SH-SY5Y (cell line): ENCODE measurements around the gene RAD52.

Experiments
- GATA2 ChIP-seq: IDR thresholded peaks from 2 replicates; pipeline ENCODE4 v1.6.1; 2011; ENCODE audit warnings: mild to moderate bottlenecking, low read depth, low read length
- GATA3 ChIP-seq: IDR thresholded peaks from 2 replicates; pipeline ENCODE4 v1.6.1; 2011; ENCODE audit warnings: low read depth, mild to moderate bottlenecking, low read length, moderate library complexity

- TF ChIP-seq GATA2 (no peak), GATA3 (no peak)
Measured at GRCh38 chr12:998020-998874, 48.8 kb upstream of the RAD52 start.
